Astrocyte of the spinal cord (primary cell): ENCODE measurements around the gene CDH6.

Experiments
- DNase-seq: peaks from one replicate; pipeline ENCODE4 v3.0.0; 2011; ENCODE audit warnings: low read depth, low spot score
- H3K4me3 ChIP-seq: 2 replicates; pipeline ENCODE4 v1.5.1; 2011; ENCODE audit warnings: low read depth, mild to moderate bottlenecking, low read length, moderate library complexity
- CTCF ChIP-seq: IDR thresholded peaks from 2 replicates; pipeline ENCODE4 v1.5.1; 2012; ENCODE audit warnings: low read depth, mild to moderate bottlenecking, low read length, inconsistent platforms
- in situ Hi-C: cut with HindIII; loops from 2 replicates; pipeline ENCODE4 v1.10.0; 2017; ENCODE audit warnings: low sequenced_read_pairs

CDH6 gene

DNA sequence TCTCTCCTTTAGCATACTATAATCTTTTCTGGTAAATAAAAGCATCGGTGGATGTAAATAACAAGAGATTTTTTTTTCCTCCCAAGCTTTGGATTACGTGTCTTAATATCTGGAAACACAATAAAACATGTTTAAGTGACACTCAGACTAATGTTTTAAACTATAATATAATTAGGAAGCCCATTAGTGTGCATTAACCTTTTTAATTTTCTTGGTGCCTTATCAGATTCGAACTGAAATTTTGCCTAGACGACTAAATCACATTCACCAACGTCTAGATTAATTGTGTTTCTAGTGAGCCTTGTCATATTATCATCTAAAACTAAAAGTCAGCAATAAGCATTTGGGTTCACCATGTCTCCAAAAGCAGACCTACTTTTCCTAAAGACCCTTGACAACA lies 110.2 kb downstream of the CDH6 start:
- no peak for DNase-seq
- no peak for TF ChIP-seq CTCF
- H3K4me3 ChIP-seq, result no peak overlapping the region
- in situ Hi-C loops, result no loop called here

- H3K4me3 ChIP-seq, result no peak overlapping the region
- no peak for TF ChIP-seq CTCF
- no peak for DNase-seq
- in situ Hi-C loops, result no loop called here
These were observed 124.2 kb downstream of the CDH6 start for GRCh38 chr5:31317665-31318064.

- in situ Hi-C loops, result no loop called here
- H3K4me3 ChIP-seq, result no peak overlapping the region
- DNase-seq, result no peak
- TF ChIP-seq CTCF, result no peak
These were observed 125.8 kb downstream of the CDH6 start for GRCh38 chr5:31319335-31319734.

DNA sequence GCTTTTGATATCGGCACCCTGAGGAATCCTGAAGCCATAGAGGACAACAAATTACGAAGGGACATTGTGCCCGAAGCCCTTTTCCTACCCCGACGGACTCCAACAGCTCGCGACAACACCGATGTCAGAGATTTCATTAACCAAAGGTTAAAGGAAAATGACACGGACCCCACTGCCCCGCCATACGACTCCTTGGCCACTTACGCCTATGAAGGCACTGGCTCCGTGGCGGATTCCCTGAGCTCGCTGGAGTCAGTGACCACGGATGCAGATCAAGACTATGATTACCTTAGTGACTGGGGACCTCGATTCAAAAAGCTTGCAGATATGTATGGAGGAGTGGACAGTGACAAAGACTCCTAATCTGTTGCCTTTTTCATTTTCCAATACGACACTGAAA lies 129.5 kb downstream of the CDH6 start:
- DNase-seq, result no peak
- no peak for TF ChIP-seq CTCF
- in situ Hi-C loops, result no loop called here
- H3K4me3 ChIP-seq, result no peak overlapping the region

GRCh38 chr5:31324842-31325241 lies 131.4 kb downstream of the CDH6 start:
- in situ Hi-C loops, result no loop called here
- no peak for DNase-seq
- no peak overlapping the region for H3K4me3 ChIP-seq
- TF ChIP-seq CTCF, result no peak

GRCh38 chr5:31328040-31328733 lies 134.7 kb downstream of the CDH6 start:
- in situ Hi-C loops, result no loop called here
- no peak overlapping the region for H3K4me3 ChIP-seq
- DNase-seq, result no peak
- TF ChIP-seq CTCF, result no peak
